HFFc6 (cell line): ENCODE data around the gene GP2. TPM values are rescaled to one million over a fixed set of nuclear protein-coding genes. Genes with fewer than 3 reads are reported as not detected.

Source experiments
- DNase-seq: peaks from one replicate; pipeline ENCODE4 v3.0.0-alpha.2; 2018
- H3K27ac Mint-ChIP-seq: 2 replicates; pipeline ENCODE4 v1.8.0; 2020; ENCODE audit warnings: mild to moderate bottlenecking, mixed read lengths
- H3K27me3 Mint-ChIP-seq: 2 replicates; pipeline ENCODE4 v1.8.0; 2021; ENCODE audit warnings: mild to moderate bottlenecking, moderate library complexity, mixed read lengths; ENCODE audit not compliant: insufficient read depth
- H3K36me3 Mint-ChIP-seq: 2 replicates; pipeline ENCODE4 v1.8.0; 2021; ENCODE audit warnings: low read depth, mixed read lengths
- H3K4me1 Mint-ChIP-seq: 2 replicates; pipeline ENCODE4 v1.8.0; 2020; ENCODE audit warnings: low read depth, mixed read lengths
- H3K4me3 Mint-ChIP-seq: 2 replicates; pipeline ENCODE4 v1.8.0; 2020; ENCODE audit warnings: mild to moderate bottlenecking, moderate library complexity, mixed read lengths
- H3K9me3 Mint-ChIP-seq: 2 replicates; pipeline ENCODE4 v1.8.0; 2020; ENCODE audit warnings: mild to moderate bottlenecking, mixed read lengths
- total RNA-seq, 6 experiments: library from RNA; stranded (reverse); fragmentation: NEBNext Ultra II Directional; extraction: Animal tissue kit (Norgen Biotek cat#: 25700); gene quantifications; 2 replicates in 1 of 6; 3 replicates in 5 of 6; pipeline ENCODE4 v1.2.3, GENCODE V29; 2021
- TF ChIP-seq, protein P1 (sequence below): fragments of 200-600 bp; sonication (generic); IDR thresholded peaks from 2 replicates; pipeline ENCODE4 v1.5.0; 2021; ENCODE audit warnings: antibody characterized with exemption, mild to moderate bottlenecking

The GP2 gene
- total RNA-seq, 6 experiments from 2014 or later = not detected

DNA sequence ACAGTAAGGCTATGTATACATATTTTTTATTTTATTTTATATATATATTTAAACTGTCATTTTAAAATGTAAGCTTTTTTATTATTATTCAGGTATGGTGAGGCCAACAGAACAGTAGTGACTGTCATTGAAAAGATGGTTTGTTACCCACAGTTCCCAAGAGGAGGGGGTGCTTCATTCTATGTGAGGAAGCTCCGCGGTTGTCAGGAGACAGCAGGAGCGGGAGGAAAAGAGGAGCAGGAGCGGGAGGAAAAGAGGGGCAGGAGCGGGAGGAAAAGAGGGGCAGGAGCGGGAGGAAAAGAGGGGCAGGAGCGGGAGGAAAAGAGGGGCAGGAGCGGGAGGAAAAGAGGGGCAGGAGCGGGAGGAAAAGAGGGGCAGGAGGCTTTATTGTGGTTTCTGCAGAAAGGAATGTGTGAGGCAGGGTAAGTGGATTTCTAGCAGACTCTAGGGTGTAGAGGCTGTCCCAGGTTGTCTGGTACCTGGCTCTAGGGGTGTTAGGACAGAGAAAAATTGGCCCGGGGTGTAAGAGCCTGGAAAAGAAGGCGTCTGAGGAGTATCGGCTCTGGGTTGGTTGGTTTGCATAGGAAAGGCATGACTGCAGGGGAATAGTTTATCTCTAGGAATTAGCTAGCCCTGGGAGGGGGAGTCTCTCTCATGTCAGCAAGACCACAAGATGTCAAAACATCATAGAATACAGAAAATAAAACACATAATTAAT, 64.0 kb downstream of the GP2 start:
- no peak overlapping the region for H3K4me3 Mint-ChIP-seq
- H3K27ac Mint-ChIP-seq = no peak overlapping the region
- peaks cover 30% of the 10 kb centered on the region for H3K9me3 Mint-ChIP-seq
- peaks cover 10% of the 10 kb centered on the region; the same call in 1 of the 2 replicates for H3K36me3 Mint-ChIP-seq
- no peak for DNase-seq
- H3K4me1 Mint-ChIP-seq = no peaks in the 10 kb centered on the region
- H3K27me3 Mint-ChIP-seq = no peaks in the 10 kb centered on the region
- TF ChIP-seq, protein P1, sequence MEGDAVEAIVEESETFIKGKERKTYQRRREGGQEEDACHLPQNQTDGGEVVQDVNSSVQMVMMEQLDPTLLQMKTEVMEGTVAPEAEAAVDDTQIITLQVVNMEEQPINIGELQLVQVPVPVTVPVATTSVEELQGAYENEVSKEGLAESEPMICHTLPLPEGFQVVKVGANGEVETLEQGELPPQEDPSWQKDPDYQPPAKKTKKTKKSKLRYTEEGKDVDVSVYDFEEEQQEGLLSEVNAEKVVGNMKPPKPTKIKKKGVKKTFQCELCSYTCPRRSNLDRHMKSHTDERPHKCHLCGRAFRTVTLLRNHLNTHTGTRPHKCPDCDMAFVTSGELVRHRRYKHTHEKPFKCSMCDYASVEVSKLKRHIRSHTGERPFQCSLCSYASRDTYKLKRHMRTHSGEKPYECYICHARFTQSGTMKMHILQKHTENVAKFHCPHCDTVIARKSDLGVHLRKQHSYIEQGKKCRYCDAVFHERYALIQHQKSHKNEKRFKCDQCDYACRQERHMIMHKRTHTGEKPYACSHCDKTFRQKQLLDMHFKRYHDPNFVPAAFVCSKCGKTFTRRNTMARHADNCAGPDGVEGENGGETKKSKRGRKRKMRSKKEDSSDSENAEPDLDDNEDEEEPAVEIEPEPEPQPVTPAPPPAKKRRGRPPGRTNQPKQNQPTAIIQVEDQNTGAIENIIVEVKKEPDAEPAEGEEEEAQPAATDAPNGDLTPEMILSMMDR = no peak

DNA sequence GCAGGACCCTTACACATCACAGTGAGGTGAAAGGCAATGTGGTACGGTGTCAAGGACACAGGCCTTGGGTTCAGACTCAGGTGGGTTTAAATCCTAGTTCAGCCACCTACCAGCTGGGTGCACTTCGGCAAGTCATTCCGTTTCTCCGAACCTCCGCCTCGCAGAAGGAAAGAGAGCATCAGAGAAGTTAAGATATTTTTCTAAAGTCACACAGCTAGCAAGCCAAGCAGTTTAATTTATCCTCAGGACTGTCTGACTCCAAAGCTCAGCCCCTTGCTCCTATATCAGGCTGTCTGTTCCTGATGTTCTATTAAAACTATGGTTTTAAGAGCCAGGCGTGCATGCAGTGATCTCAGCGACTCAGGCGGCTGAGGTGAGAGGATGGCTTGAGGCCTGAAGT, 65.1 kb downstream of the GP2 start:
- TF ChIP-seq, protein P1 = no peak
- Mint-ChIP-seq H3K27ac (no peak overlapping the region), H3K9me3 (peaks cover 32% of the 10 kb centered on the region), H3K4me3 (no peak overlapping the region), H3K27me3 (no peaks in the 10 kb centered on the region), H3K36me3 (peaks cover 10% of the 10 kb centered on the region; the same call in 1 of the 2 replicates), H3K4me1 (no peaks in the 10 kb centered on the region)
- no peak for DNase-seq

DNA sequence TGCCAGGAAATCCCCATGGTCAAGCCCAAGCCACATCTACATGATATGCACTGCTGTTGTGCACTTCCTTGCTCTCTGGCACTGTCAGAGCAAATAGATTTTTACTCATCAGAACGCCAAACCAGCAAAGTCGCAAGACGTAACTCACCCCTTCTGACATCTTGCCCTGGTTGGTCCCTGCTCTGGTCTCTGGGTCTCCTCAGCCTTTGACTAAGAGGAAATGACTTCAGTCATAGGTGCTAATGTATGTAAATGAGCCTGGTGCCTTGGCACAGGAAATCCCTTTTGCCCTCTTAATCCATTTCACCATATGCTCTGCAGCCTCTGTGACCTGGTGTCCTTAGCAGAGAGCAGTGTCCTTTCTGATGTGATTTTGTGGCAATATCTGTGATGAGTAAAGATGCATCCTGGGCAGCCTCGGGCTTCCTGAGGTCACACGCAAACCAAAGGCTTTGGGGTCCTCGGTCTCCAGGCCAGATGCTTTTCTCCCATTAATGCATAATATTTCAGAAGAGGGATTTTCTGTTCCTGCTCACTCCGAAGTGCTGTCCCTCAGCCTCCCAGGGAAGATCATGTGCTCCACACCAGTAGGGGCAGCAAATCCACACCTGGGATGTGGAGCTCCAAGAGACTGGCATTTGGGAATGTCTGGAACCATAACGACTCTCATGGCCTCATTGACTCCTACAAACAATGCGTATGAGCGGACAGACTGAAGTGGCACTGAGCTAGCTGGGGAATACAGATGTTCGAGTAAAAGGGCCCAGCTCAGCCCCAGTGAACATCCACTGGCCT, 66.9 kb downstream of the GP2 start:
- Mint-ChIP-seq H3K27ac (no peak overlapping the region), H3K4me3 (no peak overlapping the region), H3K4me1 (no peaks in the 10 kb centered on the region), H3K9me3 (peaks cover 51% of the 10 kb centered on the region), H3K36me3 (peaks cover 10% of the 10 kb centered on the region; the same call in 1 of the 2 replicates), H3K27me3 (no peaks in the 10 kb centered on the region)
- no peak for DNase-seq
- TF ChIP-seq, protein P1 = no peak

Other genes with a start within 250 kb of the GP2 start
- not detected for gene UMOD, start 25.2 kb upstream of the GP2 start, total RNA-seq
- not detected for gene PDILT, start 77.2 kb upstream of the GP2 start, total RNA-seq
- not detected for gene ACSM5, start 82.0 kb upstream of the GP2 start, total RNA-seq
- gene ACSM2A, start 124.0 kb upstream of the GP2 start, total RNA-seq = not detected
- not detected for gene ACSM2B, start 248.9 kb upstream of the GP2 start, total RNA-seq